ENCODE results near the gene HNF4A.

Gene HNF4A

DNA sequence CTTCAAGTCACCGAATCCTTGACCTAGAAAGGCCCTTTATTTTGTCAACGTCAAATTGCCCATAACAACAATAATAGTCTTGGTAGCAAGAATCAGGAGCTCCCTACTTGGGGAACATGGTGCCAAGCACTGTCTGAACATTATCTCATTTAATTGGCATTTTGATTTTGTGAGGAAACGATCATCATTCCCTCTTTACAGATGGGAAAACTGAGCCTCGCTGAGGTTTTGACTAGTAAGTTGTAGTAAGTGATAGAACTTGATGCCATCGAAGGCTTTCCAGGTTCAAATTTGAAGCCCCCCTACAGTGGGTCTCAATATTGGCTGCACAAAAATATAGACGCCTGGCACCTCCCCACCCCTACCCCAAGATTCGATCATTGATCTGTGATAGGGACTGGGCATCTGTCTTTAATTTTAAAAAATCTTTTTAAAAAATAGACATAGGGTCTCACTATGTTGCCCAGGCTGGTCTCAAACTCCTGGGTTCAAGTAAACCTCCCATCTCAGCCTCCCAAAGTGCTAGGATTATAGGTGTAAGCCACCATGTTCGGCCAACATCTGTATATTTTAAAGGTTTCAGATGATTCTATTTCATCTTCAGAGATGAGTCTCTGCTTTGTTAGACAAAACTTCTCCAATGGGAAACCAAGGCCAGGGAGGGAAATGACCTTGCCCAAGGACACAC is 36.7 kb downstream of the HNF4A start:
- H3K27ac ChIP-seq (ENCODE audit: extremely low read depth, low read depth, low read length): no peak overlapping the region
- H3K36me3 ChIP-seq (ENCODE audit: control insufficient read depth in 2 of 2, insufficient read depth in 1 of 2, low read length in 2 of 2): no peaks in the 10 kb centered on the region
- H3K4me3 ChIP-seq (ENCODE audit: low read depth, low read length): no peak overlapping the region
- CTCF ChIA-PET: interaction anchor here (0.6 to 5.0 kb wide), 2 partner anchors 176 to 217 kb away, joined by 9 to 38 read pairs; no protein-coding TSS in a partner anchor
- TF ChIP-seq HOXD13 (CRISPR knock-in tag; IDR thresholded peaks at IDR 0.05; ENCODE audit: borderline replicate concordance): no peak
- no peak for TF ChIP-seq ZNF768 (tag by site-specific recombination; IDR thresholded peaks at IDR 0.05)
- no peak for TF ChIP-seq ZNF280C (tag by site-specific recombination; IDR thresholded peaks at IDR 0.05)
- no peak for TF ChIP-seq ZNF664 (tag by site-specific recombination; IDR thresholded peaks at IDR 0.05)
- TF ChIP-seq ZNF202 (tag by site-specific recombination; IDR thresholded peaks at IDR 0.05; ENCODE audit: borderline replicate concordance): no peak
- TF ChIP-seq ZFHX2 (tag by site-specific recombination; conservative IDR thresholded peaks at IDR 0.05): no peak
- TF ChIP-seq SP2 (tag by site-specific recombination; IDR thresholded peaks at IDR 0.05): no peak
- TF ChIP-seq ZEB2 (tag by site-specific recombination; IDR thresholded peaks at IDR 0.05): no peak
- TF ChIP-seq ZNF518A (tag by site-specific recombination; conservative IDR thresholded peaks at IDR 0.05; ENCODE audit: low read depth): no peak
- TF ChIP-seq BCL6B (tag by site-specific recombination; IDR thresholded peaks at IDR 0.05): no peak
- no peak for TF ChIP-seq ZFP69B (tag by site-specific recombination; IDR thresholded peaks at IDR 0.05)
- TF ChIP-seq ZNF311 (tag by site-specific recombination; IDR thresholded peaks at IDR 0.05; ENCODE audit: borderline replicate concordance): no peak
- TF ChIP-seq KLF1 (tag by site-specific recombination; IDR thresholded peaks at IDR 0.05): no peak
- TF ChIP-seq ZNF501 (tag by site-specific recombination; IDR thresholded peaks at IDR 0.05): no peak
- POLR2A ChIA-PET: no interaction called here
- H3K9me3 ChIP-seq (ENCODE audit: control insufficient read depth, insufficient read depth, low read depth, low read length): no peaks in the 10 kb centered on the region
- no peaks in the 10 kb centered on the region for H3K4me1 ChIP-seq (ENCODE audit: control insufficient read depth, insufficient read depth, low read length)

DNA sequence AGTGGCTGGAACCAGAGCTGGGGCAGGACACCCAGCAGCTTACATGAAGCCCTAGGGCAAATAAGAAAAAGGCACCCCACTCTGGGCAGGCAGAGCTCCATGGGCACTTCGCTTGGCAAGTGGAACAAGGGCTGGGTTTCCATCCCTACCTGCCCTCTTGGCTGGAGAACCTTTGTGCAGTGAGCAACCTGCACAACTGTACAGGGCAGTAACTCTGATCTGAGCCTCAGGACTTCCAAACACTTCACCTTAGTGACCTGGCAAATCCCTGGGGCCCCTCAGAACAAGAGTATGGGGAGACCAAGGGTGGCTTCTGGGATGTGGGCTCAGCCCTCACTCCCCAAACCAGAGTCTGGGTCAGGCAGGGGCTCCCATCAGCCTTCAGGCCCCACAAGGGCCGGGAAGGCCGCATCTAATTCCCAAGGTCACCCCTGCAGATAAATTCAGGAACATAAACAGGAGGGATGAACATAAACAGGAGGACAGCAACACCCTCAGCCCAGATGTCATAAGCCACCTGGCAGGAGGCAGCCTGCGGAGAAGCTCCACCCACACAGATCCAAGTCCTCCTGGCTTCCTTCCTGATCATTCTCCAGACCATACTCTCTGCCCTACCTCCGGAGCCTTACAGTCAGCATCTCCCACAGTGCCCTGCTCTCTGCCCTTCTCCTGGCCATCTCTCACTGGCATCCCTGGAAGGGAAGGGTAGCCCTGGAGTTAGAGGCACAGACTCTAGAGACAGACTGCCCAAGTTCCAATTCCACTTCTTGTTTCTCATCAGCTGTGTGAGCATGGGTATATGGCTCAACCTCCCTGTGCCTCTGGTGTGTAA is 37.5 kb downstream of the HNF4A start:
- POLR2A ChIA-PET: no interaction called here
- TF ChIP-seq ZFP41 (tag by site-specific recombination; IDR thresholded peaks at IDR 0.05; ENCODE audit: borderline replicate concordance): no peak
- no peak for TF ChIP-seq KLF16 (tag by site-specific recombination; IDR thresholded peaks at IDR 0.05)
- TF ChIP-seq, protein P1, sequence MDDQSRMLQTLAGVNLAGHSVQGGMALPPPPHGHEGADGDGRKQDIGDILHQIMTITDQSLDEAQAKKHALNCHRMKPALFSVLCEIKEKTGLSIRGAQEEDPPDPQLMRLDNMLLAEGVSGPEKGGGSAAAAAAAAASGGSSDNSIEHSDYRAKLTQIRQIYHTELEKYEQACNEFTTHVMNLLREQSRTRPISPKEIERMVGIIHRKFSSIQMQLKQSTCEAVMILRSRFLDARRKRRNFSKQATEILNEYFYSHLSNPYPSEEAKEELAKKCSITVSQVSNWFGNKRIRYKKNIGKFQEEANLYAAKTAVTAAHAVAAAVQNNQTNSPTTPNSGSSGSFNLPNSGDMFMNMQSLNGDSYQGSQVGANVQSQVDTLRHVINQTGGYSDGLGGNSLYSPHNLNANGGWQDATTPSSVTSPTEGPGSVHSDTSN (CRISPR knock-in tag; IDR thresholded peaks at IDR 0.05): no peak
- no peak for TF ChIP-seq ZBTB21 (tag by site-specific recombination; IDR thresholded peaks at IDR 0.05)
- TF ChIP-seq ZNF837 (tag by site-specific recombination; IDR thresholded peaks at IDR 0.05): no peak
- no peak for TF ChIP-seq ZNF768 (tag by site-specific recombination; IDR thresholded peaks at IDR 0.05)
- TF ChIP-seq ZNF449 (tag by site-specific recombination; IDR thresholded peaks at IDR 0.05): no peak
- no peak for TF ChIP-seq ZNF530 (tag by site-specific recombination; IDR thresholded peaks at IDR 0.05; ENCODE audit: low read depth)
- TF ChIP-seq SCRT1 (tag by site-specific recombination; IDR thresholded peaks at IDR 0.05; ENCODE audit: borderline replicate concordance): no peak

More for the DNA sequence above, 37.5 kb downstream of the HNF4A start:
- H3K9me3 ChIP-seq (ENCODE audit: control insufficient read depth, insufficient read depth, low read depth, low read length): no peaks in the 10 kb centered on the region
- H3K36me3 ChIP-seq (ENCODE audit: control insufficient read depth in 2 of 2, insufficient read depth in 1 of 2, low read length in 2 of 2): no peaks in the 10 kb centered on the region
- H3K4me3 ChIP-seq (ENCODE audit: low read depth, low read length): no peak overlapping the region
- no peak overlapping the region for H3K27ac ChIP-seq (ENCODE audit: extremely low read depth, low read depth, low read length)
- H3K4me1 ChIP-seq (ENCODE audit: control insufficient read depth, insufficient read depth, low read length): no peaks in the 10 kb centered on the region
- CTCF ChIA-PET: interaction anchor here (0.6 to 1.0 kb wide), 3 partner anchors 10 to 216 kb away, joined by 3 to 9 read pairs (median 3); no protein-coding TSS in a partner anchor
